Duodenal mucosa (tissue), 2 donors: ENCODE measurements around the gene TFDP1.

Experiments used
- H3K27ac ChIP-seq: one replicate; pipeline ENCODE4 v1.7.0; 2013; ENCODE audit warnings: low read depth, low read length
- H3K27me3 ChIP-seq, 2 donors: one replicate each; pipeline ENCODE4 v1.7.0; 2013; ENCODE audit warnings: low read length in 2 of 2, control low read depth in 1 of 2; ENCODE audit not compliant: insufficient read depth in 2 of 2, control insufficient read depth in 1 of 2
- H3K36me3 ChIP-seq, 2 donors: one replicate each; pipeline ENCODE4 v1.7.0; 2013; ENCODE audit warnings: low read length in 2 of 2, control low read depth in 1 of 2; ENCODE audit not compliant: insufficient read depth in 2 of 2, control insufficient read depth in 1 of 2
- H3K4me1 ChIP-seq, 2 donors: one replicate each; pipeline ENCODE4 v1.7.0; 2013; ENCODE audit warnings: low read length in 2 of 2, control low read depth in 1 of 2; ENCODE audit not compliant: insufficient read depth in 2 of 2, control insufficient read depth in 1 of 2
- H3K4me3 ChIP-seq, 2 donors: one replicate each; pipeline ENCODE4 v1.7.0; 2013; ENCODE audit warnings: low read length in 2 of 2, low read depth in 1 of 2
- H3K9ac ChIP-seq, 2 donors: one replicate each; pipeline ENCODE4 v1.7.0; 2013; ENCODE audit warnings: low read length in 2 of 2, low read depth in 1 of 2
- H3K9me3 ChIP-seq, 2 donors: one replicate each; pipeline ENCODE4 v1.7.0; 2013; ENCODE audit warnings: low read length in 2 of 2, control low read depth in 1 of 2; ENCODE audit not compliant: control insufficient read depth in 1 of 2

TFDP1 gene

DNA sequence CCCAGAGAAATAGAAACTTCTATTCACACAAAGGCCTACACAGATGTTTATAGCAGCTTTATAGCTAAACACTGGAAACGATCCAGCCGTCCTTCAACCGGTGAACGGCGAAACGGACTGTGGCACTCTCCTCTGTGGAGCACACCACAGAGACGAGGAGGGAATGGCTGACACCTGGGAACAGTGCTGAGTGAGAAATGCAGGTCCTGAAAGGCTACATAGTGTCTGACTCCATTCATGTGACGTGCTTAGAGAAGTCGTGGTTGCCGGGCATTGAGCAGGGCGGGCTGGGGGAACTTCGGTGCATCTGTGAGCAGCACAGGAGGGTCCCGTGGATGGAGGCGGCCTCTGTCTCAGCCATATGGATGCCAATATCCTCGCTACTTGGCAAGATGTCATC, 79.4 kb downstream of the TFDP1 start:
- Histone ChIP-seq H3K36me3 (no peaks in the 10 kb centered on the region), H3K27ac (no peak overlapping the region)

DNA sequence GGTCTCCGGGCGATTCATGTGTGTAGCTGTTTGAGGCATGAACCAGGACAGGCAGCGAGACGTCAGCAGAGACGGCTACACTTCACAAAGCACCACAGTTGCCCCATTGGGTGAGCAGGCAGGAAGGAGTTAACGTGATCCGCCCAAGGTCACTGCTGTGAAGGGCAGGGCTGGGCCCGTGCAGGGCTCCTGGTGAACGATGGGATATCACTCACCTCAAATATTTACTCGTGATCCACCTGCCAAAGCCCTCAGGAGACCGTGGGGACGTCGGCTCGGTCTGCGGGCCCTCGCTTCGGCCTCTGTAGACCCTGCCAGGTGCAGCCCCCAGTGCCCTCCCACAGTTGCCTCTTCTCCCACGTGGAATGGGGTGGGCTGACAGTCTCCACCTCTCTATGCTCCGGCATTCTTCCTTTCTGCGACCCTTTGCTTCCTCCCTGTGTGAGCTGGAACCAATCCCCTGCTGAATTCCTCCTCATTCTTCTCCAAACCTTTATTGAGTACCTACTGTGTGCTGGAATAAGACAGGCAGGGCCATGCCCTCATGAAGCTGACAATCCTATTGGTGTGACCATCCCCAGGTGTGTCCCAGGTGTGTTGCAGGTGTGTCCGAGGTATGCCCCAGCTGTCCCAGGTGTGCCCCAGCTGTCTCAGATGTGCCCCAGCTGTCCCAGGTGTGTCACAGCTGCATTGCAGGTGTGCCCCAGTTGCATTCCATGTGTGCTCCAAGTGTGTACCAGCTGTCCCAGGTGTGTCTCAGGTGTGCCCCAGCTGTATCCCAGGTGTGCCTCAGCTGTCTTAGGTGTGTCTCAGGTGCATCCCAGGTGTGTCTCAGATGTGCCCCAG, 80.4 kb downstream of the TFDP1 start:
- Histone ChIP-seq H3K27me3 (no peaks in the 10 kb centered on the region), H3K4me1 (peaks cover 0 to 5% of the 10 kb centered on the region in 2 donors), H3K36me3 (no peaks in the 10 kb centered on the region), H3K9me3 (peaks cover 0 to 7% of the 10 kb centered on the region in 2 donors), H3K4me3 (no peak overlapping the region), H3K27ac (no peak overlapping the region), H3K9ac (no peak overlapping the region)

More for the DNA sequence above, 79.4 kb downstream of the TFDP1 start:
- Histone ChIP-seq H3K4me1 (peaks cover 0 to 5% of the 10 kb centered on the region in 2 donors), H3K4me3 (no peak overlapping the region), H3K9me3 (peaks cover 0 to 7% of the 10 kb centered on the region in 2 donors), H3K9ac (no peak overlapping the region), H3K27me3 (no peaks in the 10 kb centered on the region)

DNA sequence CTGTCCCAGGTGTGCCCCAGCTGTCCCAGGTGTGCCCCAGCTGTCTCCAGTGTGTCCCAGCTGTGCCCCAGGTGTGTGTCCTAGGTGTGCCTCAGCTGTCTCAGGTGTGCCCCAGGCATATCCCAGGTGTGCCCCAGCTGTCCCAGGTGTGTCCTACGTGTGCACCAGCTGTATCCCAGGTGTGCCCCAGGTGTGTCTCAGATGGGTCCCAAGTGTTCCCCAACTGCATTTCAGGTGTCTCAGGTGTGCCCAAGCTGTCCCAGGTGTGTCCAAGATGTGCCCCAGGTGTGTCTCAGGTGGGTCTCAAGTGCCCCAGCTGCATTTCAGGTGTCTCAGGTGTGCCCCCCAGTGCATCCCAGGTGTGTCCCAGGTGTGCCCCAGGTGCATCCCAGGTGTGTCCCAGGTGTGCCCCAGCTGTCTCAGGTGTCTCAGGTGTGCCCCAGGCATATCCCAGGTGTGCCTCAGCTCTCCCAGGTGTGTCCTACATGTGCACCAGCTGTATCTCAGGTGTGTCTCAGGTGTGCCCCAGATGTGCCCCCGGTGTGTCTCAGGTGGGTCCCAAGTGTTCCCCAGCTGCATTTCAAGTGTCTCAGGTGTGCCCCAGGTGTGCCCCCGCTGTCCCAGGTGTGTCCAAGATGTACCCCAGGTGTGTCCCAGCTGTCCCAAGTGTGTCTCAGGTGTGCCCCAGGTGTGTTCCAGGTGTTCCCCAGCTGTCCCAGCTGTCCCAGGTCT, 81.2 kb downstream of the TFDP1 start:
- H3K36me3 ChIP-seq, result no peaks in the 10 kb centered on the region
- H3K9ac ChIP-seq, result no peak overlapping the region
- no peak overlapping the region for H3K27ac ChIP-seq
- H3K9me3 ChIP-seq, result peaks cover 0 to 6% of the 10 kb centered on the region in 2 donors
- H3K4me3 ChIP-seq, result no peak overlapping the region
- no peaks in the 10 kb centered on the region for H3K27me3 ChIP-seq
- H3K4me1 ChIP-seq, result peaks cover 0 to 5% of the 10 kb centered on the region in 2 donors

DNA sequence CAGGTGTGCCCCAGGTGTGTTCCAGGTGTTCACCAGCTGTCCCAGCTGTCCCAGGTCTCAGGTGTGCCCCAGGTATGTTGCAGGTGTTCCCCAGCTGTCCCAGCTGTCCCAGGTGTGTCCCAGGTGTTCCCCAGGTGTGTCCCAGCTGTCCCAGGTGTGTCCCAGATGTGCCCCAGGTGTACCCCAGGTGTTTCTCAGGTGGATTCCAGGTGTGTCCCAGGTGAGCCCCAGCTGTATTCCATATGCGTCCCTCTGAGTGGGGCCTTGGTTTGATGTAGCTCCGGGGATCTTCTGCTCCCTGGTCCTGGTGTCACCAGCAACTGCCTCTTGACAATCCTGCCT, 81.7 kb downstream of the TFDP1 start:
- H3K4me3 ChIP-seq, result no peak overlapping the region
- no peaks in the 10 kb centered on the region for H3K36me3 ChIP-seq

GRCh38 chr13:113666951-113667701, 82.6 kb downstream of the TFDP1 start, which contains the start of gene GRK1:
GRK1 (plus strand) TSS chr13:113667219; CDS start chr13:113667387, 168 bp downstream.
- Histone ChIP-seq H3K4me3 (no peak within 1 kb of the TSS), H3K27me3 (peaks cover 0 to 1% of the 10 kb centered on the region in 2 donors), H3K9ac (no peak within 1 kb of the TSS), H3K4me1 (peaks cover 0 to 5% of the 10 kb centered on the region in 2 donors), H3K36me3 (no peaks in the 10 kb centered on the region), H3K27ac (no peak within 1 kb of the TSS), H3K9me3 (no peaks in the 10 kb centered on the region)

More for the DNA sequence above, 81.7 kb downstream of the TFDP1 start:
- no peaks in the 10 kb centered on the region for H3K27me3 ChIP-seq
- H3K27ac ChIP-seq, result no peak overlapping the region
- H3K9ac ChIP-seq, result no peak overlapping the region
- H3K4me1 ChIP-seq, result peaks cover 0 to 5% of the 10 kb centered on the region in 2 donors
- H3K9me3 ChIP-seq, result peaks cover 0 to under 1% of the 10 kb centered on the region in 2 donors

DNA sequence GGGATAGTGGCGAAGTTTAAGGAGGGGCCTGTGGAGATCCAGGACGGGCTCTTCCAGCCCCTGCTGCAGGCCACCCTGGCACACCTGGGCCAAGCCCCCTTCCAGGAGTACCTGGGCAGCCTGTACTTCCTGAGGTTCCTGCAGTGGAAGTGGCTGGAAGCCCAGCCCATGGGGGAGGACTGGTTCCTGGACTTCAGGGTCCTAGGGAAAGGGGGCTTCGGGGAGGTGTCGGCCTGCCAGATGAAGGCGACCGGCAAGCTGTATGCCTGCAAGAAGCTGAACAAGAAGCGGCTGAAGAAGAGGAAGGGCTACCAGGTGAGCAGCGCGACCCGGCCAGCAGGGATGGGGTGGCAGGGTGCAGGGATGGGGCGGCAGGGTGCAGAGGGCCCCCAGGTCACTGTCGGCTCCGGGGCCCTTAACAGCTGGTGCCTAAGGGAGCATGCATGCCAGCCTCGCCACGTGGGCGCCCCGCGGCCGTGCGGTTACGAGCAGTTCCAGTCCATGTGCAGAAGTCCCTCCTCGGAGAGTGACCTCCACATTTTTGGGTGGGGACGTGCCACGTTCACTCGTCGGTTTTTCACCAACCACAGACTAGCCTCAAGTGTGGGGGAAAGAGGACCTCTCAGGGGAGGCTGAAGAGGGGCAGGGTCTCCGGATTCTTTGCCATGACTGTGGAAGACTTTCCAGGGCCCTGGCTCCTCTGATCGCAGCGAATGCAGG, 83.4 kb downstream of the TFDP1 start:
- H3K4me3 ChIP-seq, result no peak overlapping the region
- H3K4me1 ChIP-seq, result peaks cover 0 to 5% of the 10 kb centered on the region in 2 donors
- H3K27me3 ChIP-seq, result peaks cover 0 to 4% of the 10 kb centered on the region in 2 donors
- no peak overlapping the region for H3K9ac ChIP-seq
- no peak overlapping the region for H3K27ac ChIP-seq
- H3K9me3 ChIP-seq, result no peaks in the 10 kb centered on the region
- no peaks in the 10 kb centered on the region for H3K36me3 ChIP-seq

DNA sequence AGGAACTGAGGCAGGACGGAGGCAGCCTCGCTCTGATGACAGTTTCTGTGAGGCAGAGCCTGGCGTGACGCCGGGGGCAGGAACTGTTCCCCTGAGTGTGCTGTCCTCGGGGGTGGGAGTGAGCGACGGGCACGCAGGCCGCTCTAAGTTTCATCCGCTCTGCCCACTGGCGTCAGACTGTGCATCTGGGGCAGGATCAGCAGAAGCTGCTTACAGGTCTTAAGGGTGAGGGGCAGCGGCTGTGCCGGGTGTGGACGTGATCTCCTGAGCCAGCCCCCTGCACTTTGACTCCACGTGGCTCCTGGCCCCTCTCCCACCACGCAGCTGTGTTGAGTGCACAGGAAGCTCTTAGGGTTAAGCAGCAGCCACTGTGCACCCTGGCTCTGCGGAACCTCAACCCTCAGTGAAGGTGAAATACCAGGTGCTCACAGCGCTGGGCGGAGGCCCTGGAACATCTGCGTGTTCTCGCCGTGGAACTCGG, 84.0 kb downstream of the TFDP1 start:
- Histone ChIP-seq H3K9me3 (no peaks in the 10 kb centered on the region), H3K27me3 (peaks cover 0 to 4% of the 10 kb centered on the region in 2 donors), H3K4me3 (no peak overlapping the region), H3K27ac (no peak overlapping the region), H3K4me1 (peaks cover 0 to 5% of the 10 kb centered on the region in 2 donors), H3K9ac (no peak overlapping the region), H3K36me3 (no peaks in the 10 kb centered on the region)

DNA sequence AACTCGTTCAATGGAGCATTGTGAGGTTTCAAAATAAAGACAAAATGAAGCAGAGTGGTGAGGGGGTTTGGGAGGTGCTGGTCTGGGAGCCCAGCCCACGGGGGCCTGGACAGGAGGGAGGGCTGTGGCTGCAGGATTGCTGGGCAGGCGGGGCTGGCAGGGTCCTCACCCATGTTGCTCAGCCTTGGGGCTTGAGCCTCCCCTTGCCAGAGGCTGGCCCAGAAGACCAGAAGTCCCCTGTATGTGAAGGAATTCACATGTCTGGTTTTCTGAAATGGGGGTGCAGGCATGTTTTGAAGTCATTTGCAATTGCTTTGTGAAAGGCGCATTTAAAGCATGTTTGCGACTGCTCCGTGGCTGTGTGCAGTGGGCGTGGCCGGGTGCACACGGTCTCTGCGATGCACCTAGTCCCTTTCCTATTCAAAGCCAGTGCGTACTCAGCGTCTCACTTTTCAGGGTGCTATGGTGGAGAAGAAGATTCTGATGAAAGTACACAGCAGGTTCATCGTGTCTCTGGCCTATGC, 84.7 kb downstream of the TFDP1 start:
- H3K27ac ChIP-seq, result no peak overlapping the region
- H3K9ac ChIP-seq, result no peak overlapping the region
- no peaks in the 10 kb centered on the region for H3K9me3 ChIP-seq
- peaks cover 0 to 4% of the 10 kb centered on the region in 2 donors for H3K27me3 ChIP-seq
- H3K4me1 ChIP-seq, result peaks cover 0 to 5% of the 10 kb centered on the region in 2 donors
- H3K36me3 ChIP-seq, result no peaks in the 10 kb centered on the region
- no peak overlapping the region for H3K4me3 ChIP-seq

GRCh38 chr13:113669755-113670341, 85.3 kb downstream of the TFDP1 start:
- Histone ChIP-seq H3K9ac (no peak overlapping the region), H3K9me3 (no peaks in the 10 kb centered on the region), H3K27me3 (peaks cover 0 to 4% of the 10 kb centered on the region in 2 donors), H3K4me1 (peaks cover 0 to under 1% of the 10 kb centered on the region in 2 donors), H3K36me3 (no peaks in the 10 kb centered on the region), H3K27ac (no peak overlapping the region), H3K4me3 (no peak overlapping the region)
